Right lobe of liver (tissue), 4 donors: ENCODE data around the gene DCTN1.

Source experiments
- POLR2A ChIP-seq: fragments of 450-650 bp; IDR thresholded peaks from one replicate; pipeline ENCODE4 v1.6.1; 2017; ENCODE audit warnings: antibody characterized with exemption, mild to moderate bottlenecking
- TF ChIP-seq, protein P1 (sequence below), 4 donors: fragments of 200-600 bp in 3 of 4; fragments of 450-650 bp in 1 of 4; IDR thresholded peaks; one replicate each; pipeline versions ENCODE4 v1.5.1 to v1.8.0; 2016 to 2022; ENCODE audit warnings: antibody characterized with exemption in 4 of 4, mild to moderate bottlenecking in 2 of 4
- donor health status: DM: no; HTN: no; CAD: no.
- donor health status: DM: no; HTN: no; CAD: no.
- donor health status: DM: no; HTN: yes; CAD: no.

DNA sequence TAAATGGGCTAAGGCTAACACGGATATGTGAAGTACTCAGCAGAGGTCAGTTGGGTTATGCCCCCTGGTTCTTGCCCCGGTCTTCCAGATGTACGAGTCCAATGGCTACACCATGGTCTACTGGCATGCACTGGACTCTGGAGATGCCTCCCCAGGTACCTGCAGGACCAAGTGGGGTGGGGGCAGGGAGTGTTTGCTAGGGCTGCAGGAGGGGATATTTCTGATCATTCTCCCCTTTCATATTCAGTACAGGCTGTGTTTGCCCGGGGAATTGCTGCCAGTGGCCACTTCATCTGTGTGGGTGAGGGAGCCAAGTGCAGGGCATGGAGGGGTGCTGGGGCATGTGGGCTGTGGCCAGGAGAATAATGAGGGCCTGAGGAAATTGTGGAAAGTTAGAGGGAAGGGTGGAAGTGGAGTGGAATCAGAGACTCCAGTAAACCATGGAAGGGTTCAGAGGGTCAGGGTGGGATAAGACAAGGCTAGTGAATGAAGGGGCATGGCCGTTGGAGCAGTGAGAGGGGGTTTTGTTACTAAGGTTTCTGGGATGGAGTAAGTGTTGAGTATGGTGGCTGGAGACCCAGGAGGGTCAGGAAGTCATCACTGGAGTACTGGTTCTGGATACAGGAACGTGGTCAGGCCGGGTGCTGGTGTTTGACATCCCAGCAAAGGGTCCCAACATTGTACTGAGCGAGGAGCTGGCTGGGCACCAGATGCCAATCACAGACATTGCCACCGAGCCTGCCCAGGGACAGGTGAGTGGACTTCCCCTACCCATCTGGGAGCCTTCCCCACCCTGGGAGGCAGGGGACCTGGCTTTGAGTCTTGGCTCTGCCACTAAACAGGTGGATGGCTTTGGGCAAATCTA lies 43.4 kb upstream of the DCTN1 start:
- TF ChIP-seq, protein P1, sequence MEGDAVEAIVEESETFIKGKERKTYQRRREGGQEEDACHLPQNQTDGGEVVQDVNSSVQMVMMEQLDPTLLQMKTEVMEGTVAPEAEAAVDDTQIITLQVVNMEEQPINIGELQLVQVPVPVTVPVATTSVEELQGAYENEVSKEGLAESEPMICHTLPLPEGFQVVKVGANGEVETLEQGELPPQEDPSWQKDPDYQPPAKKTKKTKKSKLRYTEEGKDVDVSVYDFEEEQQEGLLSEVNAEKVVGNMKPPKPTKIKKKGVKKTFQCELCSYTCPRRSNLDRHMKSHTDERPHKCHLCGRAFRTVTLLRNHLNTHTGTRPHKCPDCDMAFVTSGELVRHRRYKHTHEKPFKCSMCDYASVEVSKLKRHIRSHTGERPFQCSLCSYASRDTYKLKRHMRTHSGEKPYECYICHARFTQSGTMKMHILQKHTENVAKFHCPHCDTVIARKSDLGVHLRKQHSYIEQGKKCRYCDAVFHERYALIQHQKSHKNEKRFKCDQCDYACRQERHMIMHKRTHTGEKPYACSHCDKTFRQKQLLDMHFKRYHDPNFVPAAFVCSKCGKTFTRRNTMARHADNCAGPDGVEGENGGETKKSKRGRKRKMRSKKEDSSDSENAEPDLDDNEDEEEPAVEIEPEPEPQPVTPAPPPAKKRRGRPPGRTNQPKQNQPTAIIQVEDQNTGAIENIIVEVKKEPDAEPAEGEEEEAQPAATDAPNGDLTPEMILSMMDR (IDR thresholded peaks at IDR 0.05), result no peak
- TF ChIP-seq POLR2A, result no peak
